ENCODE measurements around the gene KIT.

- TF ChIP-seq EZH2 (optimal IDR thresholded peaks at IDR 0.05; ENCODE audit: low read depth, low read length): no peak
- TF ChIP-seq CTCF (IDR thresholded peaks at IDR 0.05; ENCODE audit: low read length): no peak
- TF ChIP-seq EZH2phosphoT487 (IDR thresholded peaks at IDR 0.05; ENCODE audit: low read length): no peak
These were observed 45.4 kb downstream of the KIT start for GRCh38 chr4:54703182-54703581.
